MM.1S (cell line): ENCODE data around the gene TIAL1.

ENCODE experiments used
- DNase-seq: peaks from one replicate; pipeline ENCODE4 v3.0.0-alpha.2; 2015
- H2AFZ ChIP-seq: fragments of 300-600 bp; sonication (generic); 2 replicates; pipeline ENCODE4 v1.6.0; 2016; ENCODE audit warnings: antibody characterized with exemption, low read length
- H3F3A ChIP-seq: fragments of 300-600 bp; sonication (generic); 2 replicates; pipeline ENCODE4 v1.6.1; 2016; ENCODE audit warnings: mild to moderate bottlenecking, antibody characterized with exemption, low read length, moderate library complexity, mixed read lengths; ENCODE audit not compliant: insufficient read depth
- H3K27ac ChIP-seq: fragments of 300-600 bp; sonication (generic); 2 replicates; pipeline ENCODE4 v1.5.1; 2016; ENCODE audit warnings: mild to moderate bottlenecking, low read length
- H3K27me3 ChIP-seq: fragments of 300-600 bp; sonication (generic); replicated peaks from 2 replicates; pipeline ENCODE4 v1.6.0; 2016; ENCODE audit warnings: low read length; ENCODE audit not compliant: insufficient read depth
- H3K36me3 ChIP-seq: fragments of 300-600 bp; sonication (generic); replicated peaks from 2 replicates; pipeline ENCODE4 v1.6.1; 2016; ENCODE audit warnings: mild to moderate bottlenecking, low read length, mixed read lengths; ENCODE audit not compliant: insufficient read depth
- H3K4me1 ChIP-seq: fragments of 300-600 bp; sonication (generic); 2 replicates; pipeline ENCODE4 v1.6.1; 2016; ENCODE audit warnings: low read length, mixed read lengths
- H3K4me2 ChIP-seq: fragments of 300-600 bp; sonication (generic); 2 replicates; pipeline ENCODE4 v1.6.0; 2016; ENCODE audit warnings: low read depth, low read length
- H3K4me3 ChIP-seq: fragments of 300-600 bp; sonication (generic); 2 replicates; pipeline ENCODE4 v1.5.1; 2016; ENCODE audit warnings: low read length, mixed read lengths
- H3K79me2 ChIP-seq: fragments of 300-600 bp; sonication (generic); 2 replicates; pipeline ENCODE4 v1.6.1; 2016; ENCODE audit warnings: mixed run types, low read length, mixed read lengths
- H3K9ac ChIP-seq: fragments of 300-600 bp; sonication (generic); 2 replicates; pipeline ENCODE4 v1.6.1; 2016; ENCODE audit warnings: low read length, mixed read lengths
- H3K9me2 ChIP-seq: fragments of 300-600 bp; sonication (generic); replicated peaks from 2 replicates; pipeline ENCODE4 v1.6.1; 2016; ENCODE audit warnings: mild to moderate bottlenecking, low read length, mixed read lengths; ENCODE audit not compliant: insufficient read depth
- H3K9me3 ChIP-seq: fragments of 300-600 bp; sonication (generic); replicated peaks from 2 replicates; pipeline ENCODE4 v1.6.1; 2016; ENCODE audit warnings: mild to moderate bottlenecking, low read length, mixed read lengths; ENCODE audit not compliant: insufficient read depth
- H4K20me1 ChIP-seq: fragments of 300-600 bp; sonication (generic); 2 replicates; pipeline ENCODE4 v1.6.1; 2016; ENCODE audit warnings: mild to moderate bottlenecking, low read length, moderate library complexity, mixed read lengths; ENCODE audit not compliant: insufficient read depth
- EZH2 ChIP-seq: fragments of 300-600 bp; sonication (generic); optimal IDR thresholded peaks from 2 replicates; pipeline ENCODE3; 2017; ENCODE audit warnings: low read depth, mild to moderate bottlenecking, antibody characterized with exemption, low read length, mixed read lengths
- EZH2phosphoT487 ChIP-seq: fragments of 300-600 bp; sonication (generic); IDR thresholded peaks from 2 replicates; pipeline ENCODE4 v1.6.1; 2018; ENCODE audit warnings: antibody characterized with exemption, low read length
- TF ChIP-seq, protein P1 (sequence below): fragments of 300-600 bp; sonication (generic); IDR thresholded peaks from 2 replicates; pipeline ENCODE4 v1.5.1; 2016; ENCODE audit warnings: antibody characterized with exemption, low read length, mixed read lengths

Gene TIAL1

DNA sequence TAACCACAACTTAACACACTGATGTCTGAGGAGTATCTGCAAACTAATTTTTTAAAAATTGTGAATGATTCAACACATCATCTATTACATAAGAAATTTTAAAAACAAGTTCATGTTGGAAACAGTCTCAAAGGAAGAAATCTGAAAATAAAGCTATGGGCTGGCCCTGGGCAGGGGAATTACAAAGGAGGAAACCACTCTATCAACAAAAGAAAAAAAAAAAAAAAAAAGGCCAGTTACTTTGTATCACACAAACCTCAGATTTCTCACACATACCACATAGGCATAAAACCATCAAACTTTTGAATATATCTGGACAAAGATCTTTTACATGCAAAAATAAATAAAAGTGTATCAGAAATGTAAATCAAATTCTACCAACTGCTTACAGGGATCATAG, 20.8 kb downstream of the TIAL1 start:
- H3K9me3 ChIP-seq, result no peaks in the 10 kb centered on the region
- H3F3A ChIP-seq, result no peaks in the 10 kb centered on the region
- no peak for DNase-seq
- H3K4me1 ChIP-seq, result no peaks in the 10 kb centered on the region
- H3K79me2 ChIP-seq, result 0 out of 2 replicates have a peak, but pooled peaks cover 2% of the 10 kb centered on the region
- no peak overlapping the region for H3K4me2 ChIP-seq
- H3K27me3 ChIP-seq, result no peaks in the 10 kb centered on the region
- no peaks in the 10 kb centered on the region for H3K9me2 ChIP-seq
- no peak overlapping the region for H3K9ac ChIP-seq
- no peak overlapping the region for H2AFZ ChIP-seq
- TF ChIP-seq, protein P1, sequence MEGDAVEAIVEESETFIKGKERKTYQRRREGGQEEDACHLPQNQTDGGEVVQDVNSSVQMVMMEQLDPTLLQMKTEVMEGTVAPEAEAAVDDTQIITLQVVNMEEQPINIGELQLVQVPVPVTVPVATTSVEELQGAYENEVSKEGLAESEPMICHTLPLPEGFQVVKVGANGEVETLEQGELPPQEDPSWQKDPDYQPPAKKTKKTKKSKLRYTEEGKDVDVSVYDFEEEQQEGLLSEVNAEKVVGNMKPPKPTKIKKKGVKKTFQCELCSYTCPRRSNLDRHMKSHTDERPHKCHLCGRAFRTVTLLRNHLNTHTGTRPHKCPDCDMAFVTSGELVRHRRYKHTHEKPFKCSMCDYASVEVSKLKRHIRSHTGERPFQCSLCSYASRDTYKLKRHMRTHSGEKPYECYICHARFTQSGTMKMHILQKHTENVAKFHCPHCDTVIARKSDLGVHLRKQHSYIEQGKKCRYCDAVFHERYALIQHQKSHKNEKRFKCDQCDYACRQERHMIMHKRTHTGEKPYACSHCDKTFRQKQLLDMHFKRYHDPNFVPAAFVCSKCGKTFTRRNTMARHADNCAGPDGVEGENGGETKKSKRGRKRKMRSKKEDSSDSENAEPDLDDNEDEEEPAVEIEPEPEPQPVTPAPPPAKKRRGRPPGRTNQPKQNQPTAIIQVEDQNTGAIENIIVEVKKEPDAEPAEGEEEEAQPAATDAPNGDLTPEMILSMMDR, result no peak
- TF ChIP-seq EZH2 (no peak), EZH2phosphoT487 (no peak)
- H4K20me1 ChIP-seq, result peaks cover 5% of the 10 kb centered on the region; the same call in 1 of the 2 replicates
- no peak overlapping the region for H3K4me3 ChIP-seq
- no peak overlapping the region for H3K27ac ChIP-seq
- H3K36me3 ChIP-seq, result peaks cover 30% of the 10 kb centered on the region

- Histone ChIP-seq H3K79me2 (0 out of 2 replicates have a peak, but pooled peaks cover 2% of the 10 kb centered on the region), H3K4me1 (no peaks in the 10 kb centered on the region), H4K20me1 (peaks cover 5% of the 10 kb centered on the region; the same call in 1 of the 2 replicates), H3K9me2 (no peaks in the 10 kb centered on the region), H3K9ac (no peak overlapping the region), H3K27ac (no peak overlapping the region), H3K36me3 (peaks cover 30% of the 10 kb centered on the region), H3F3A (no peaks in the 10 kb centered on the region), H3K9me3 (no peaks in the 10 kb centered on the region), H2AFZ (no peak overlapping the region), H3K4me3 (no peak overlapping the region), H3K4me2 (no peak overlapping the region), H3K27me3 (no peaks in the 10 kb centered on the region)
- DNase-seq, result no peak
- TF ChIP-seq, protein P1, result no peak
- no peak for TF ChIP-seq EZH2
- no peak for TF ChIP-seq EZH2phosphoT487
These were observed 21.3 kb downstream of the TIAL1 start for GRCh38 chr10:119575506-119575905.

DNA sequence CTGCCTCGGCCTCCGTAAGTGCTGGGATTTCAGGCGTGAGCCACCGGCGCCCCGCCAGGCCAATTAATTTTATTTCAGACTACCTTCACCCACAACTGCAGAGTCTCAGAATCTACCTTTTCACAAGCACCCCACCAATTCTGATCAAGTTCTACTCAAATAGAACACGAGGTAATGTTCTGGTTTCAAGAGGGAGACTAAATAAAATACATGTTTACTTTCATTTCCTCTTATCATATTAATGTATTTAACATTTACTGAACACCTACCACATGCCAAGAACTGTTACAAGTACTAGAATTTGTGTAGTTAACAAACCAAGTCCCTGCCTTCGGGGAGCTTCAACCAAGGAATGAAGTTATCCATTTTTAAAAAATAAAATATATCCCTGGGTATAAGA, 28.8 kb downstream of the TIAL1 start:
- Histone ChIP-seq H3K9me3 (no peaks in the 10 kb centered on the region), H3K4me2 (no peak overlapping the region), H2AFZ (no peak overlapping the region), H3F3A (no peaks in the 10 kb centered on the region; the same call in 1 of the 2 replicates), H3K27ac (no peak overlapping the region), H3K9ac (no peak overlapping the region), H3K4me1 (no peaks in the 10 kb centered on the region), H3K9me2 (no peaks in the 10 kb centered on the region), H3K4me3 (no peak overlapping the region), H4K20me1 (no peaks in the 10 kb centered on the region), H3K27me3 (no peaks in the 10 kb centered on the region), H3K79me2 (no peaks in the 10 kb centered on the region), H3K36me3 (no peaks in the 10 kb centered on the region)
- TF ChIP-seq, protein P1, result no peak
- TF ChIP-seq EZH2phosphoT487, result no peak
- TF ChIP-seq EZH2, result no peak
- DNase-seq, result no peak
